Central memory CD4-positive, alpha-beta T cell (primary cell): ENCODE data around the gene CREBL2.
"Not testable (repeated sequence)": the region's sequence is repeated elsewhere in the genome, so short reads cannot be mapped to it uniquely, and the experiment has no call there.

Experiments
- DNase-seq: peaks from one replicate; pipeline ENCODE4 v3.0.0; 2022
- total RNA-seq, 3 experiments: gene quantifications; one replicate each; lab custom pipeline; 2026; lab: John Stamatoyannopoulos, UW

The CREBL2 gene, protein sequence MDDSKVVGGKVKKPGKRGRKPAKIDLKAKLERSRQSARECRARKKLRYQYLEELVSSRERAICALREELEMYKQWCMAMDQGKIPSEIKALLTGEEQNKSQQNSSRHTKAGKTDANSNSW
- total RNA-seq = 63.9 to 151 (median 69.3) reads per million in 3 experiments

DNA sequence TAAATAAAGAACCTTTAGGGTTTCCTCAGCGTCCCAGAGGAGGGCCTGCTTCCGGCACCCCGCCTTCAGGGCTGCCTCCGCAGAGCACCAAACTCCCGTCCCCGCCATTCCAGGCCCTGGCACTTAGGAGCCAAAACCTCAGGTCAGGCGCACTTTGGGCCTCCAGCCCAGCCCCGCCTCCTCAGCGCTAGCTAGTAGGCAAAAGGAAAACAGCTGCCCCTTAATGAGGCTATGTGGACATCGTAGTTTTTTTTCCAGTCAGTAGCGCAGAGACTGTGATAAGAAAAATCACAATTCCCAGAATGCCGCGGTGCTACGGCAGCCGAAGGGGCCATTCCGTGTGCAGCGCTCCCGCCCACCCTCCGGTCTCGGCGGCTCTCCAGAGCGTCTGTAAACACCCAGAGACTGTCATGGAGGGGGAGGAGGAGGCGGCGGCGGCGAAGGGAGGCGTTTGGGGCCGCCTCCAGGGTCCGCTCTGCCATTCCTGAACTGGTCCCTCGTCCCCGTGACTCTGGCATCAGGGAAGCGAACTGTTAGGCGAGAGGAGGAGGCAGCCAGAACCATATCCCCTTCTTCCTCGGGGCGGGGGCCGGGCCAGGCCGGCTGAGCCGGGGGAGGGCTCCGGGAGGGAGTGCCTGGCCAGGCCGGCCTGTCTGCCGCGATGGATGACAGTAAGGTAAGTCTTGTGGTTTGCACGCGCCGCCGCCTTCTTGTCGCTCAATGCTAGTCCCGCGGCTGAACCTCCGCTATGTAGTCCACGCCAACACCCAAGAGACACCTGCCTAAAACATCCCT is at the start of gene CREBL2:
Gene CREBL2, plus strand, starts transcription at position 365 of the 795 bp plus-strand sequence. Its CDS starts 297 bp downstream, at position 662.
- DNase-seq = peak; percentile 89

DNA sequence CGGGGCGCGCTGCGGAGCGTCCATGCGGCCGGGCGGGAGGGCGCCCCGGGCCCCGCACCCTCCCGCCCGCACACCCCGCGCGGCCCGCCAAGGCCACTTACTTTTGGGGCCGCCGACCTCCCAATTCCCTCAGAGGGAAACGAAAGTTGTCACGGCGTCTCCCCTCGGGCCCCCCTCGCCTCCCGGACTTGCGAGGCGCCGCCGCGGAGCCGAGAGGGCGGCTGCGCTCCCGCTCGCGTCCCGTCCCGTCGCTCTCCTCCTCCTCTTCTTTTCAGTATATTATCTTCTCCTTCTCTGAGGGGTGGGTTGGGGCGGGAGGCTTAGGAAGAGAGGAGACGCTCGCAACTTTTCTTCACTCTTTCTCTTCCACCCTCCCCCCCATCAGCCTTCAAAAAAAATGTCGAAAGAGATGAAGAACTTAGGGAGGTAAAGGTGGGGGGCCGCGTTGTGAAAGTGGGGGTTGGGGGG is 49.6 kb upstream of the CREBL2 start:
- no peak for DNase-seq

DNA sequence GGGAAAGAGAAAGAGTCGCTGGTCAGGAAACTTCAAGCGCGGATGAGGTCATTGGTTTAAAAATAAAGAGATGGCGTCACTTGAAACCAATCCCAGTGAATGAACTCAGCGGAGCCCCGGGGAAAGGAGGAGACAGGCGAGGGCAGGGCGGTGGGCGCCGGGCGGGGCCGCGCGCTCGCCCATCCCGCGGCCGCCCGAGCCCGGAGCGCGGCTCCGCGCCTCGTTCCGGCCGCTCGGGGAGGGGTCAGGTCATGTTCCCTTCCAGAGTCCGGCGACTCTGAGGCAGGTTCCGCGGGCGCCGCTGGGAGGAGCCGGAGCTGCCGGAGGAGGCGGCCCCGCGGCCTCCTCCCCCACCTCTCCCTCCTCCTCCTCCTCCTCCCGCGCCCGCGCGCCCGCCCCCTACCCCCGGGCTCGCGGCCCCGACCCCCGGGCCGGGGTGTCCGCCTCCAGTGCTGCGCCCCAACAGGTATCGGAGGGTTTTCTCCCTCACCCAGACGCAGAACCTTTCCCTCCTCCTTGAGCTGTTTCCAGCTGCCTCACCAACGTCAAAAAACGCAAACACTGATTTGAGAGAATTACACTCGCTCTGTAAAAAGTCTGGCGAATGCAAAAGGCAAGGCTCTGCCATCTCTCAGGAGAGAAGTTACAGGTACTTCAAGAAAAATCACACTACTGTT is 49.0 kb upstream of the CREBL2 start, which contains the start of gene DUSP16:
Gene DUSP16, minus strand, starts transcription at position 279 of the 677 bp plus-strand sequence. CDS start 41,765 bp downstream, outside the sequence.
- peak; percentile 90 for DNase-seq

DNA sequence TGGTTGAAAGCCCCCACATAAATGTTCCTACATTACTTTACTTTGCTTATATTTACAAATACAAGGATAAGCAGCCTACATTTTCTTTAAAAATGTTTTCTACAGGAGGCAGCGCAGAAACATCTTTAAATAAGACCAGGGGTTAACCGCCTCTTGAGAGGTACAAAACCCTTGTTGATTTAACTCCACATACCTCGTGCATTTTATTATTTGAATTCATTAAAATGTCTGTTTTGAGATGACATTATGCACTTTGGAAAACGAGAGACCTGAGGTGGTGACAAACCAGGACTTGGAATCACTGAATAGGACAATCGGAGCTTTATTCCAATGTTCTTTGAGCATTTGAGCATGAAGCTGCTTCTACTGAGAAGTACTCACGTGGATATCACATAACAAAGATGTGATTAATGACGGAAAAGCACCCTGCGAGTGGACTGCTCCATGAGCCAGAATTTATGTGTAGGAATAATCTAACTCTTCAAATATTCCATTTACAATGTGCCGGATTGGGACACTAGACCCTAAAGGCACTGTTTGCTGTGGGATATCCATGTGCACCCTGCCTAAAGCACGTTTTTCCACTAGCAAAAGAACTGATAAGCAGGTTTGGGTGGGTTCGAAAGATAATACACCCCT is 48.3 kb upstream of the CREBL2 start:
- no peak for DNase-seq

DNA sequence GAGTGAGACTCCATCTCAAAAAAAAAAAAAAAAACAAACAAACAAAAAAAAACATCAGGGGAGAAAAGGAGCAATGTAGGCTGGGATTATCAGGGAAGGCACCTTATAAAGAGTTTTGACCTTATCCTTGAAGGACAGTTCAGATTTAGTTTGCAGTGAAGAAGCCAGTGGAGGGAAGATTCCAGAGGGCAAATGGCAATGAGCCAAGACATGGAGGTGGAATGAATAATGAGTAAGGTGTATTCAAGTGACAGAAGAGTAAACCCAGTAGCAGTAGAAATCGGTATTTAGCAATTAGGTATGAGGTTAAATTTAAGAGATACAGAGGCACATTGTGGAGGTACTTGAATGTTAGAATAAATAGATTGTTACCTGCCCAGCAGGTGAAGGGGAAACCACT is 46.8 kb upstream of the CREBL2 start:
- DNase-seq = no peak

DNA sequence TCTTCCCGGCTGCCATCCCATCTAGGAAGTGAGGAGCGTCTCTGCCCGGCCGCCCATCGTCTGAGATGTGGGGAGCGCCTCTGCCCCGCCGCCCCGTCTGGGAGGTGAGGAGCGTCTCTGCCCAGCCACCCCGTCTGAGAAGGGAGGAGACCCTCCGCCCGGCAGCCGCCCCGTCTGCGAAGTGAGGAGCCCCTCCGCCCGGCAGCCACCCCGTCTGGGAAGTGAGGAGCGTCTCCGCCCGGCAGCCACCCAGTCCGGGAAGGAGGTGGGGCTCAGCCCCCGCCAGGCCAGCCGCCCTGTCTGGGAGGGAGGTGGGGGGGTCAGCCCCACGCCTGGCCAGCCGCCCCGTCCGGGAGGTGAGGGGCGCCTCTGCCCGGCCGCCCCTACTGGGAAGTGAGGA is 45.7 kb upstream of the CREBL2 start:
- DNase-seq = not testable (repeated sequence)

DNA sequence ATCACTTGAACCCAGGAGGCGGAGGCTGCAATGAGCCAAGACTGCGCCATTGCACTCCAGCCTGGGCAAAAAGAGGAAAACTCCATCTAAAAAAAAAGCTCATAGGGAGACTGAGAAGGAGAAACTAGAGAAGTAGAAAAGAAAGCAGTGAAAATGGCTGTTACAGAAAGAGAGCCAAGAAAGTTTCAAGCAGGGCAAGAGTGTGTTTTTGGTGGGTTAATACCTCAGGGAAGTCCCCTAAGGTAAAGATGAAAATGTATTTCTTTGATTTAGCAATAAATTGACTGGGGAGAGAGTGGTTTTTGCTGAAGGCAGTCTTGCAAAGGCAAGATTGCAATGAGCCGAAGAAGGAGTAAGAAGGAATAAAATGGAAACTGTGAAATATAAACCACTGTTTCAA is 39.0 kb upstream of the CREBL2 start:
- no peak for DNase-seq

DNA sequence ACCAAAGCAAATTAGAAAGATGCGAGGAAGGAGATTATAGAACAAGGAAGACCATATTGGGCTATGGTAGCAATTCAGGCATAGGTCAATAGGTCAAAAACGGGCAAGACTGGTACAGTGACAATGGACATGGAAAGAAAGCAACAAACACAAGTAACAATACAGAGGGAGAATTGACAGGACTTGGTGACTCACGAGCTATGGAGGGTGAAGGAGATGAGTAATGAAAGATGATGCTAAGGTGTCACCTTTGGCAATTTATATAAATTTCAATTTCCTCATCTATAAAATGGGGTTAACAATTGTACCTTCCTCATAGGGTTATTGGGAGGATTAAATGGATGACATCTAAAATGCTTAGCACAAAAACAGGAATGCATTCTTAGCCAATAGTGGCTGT is 33.9 kb upstream of the CREBL2 start:
- no peak for DNase-seq

DNA sequence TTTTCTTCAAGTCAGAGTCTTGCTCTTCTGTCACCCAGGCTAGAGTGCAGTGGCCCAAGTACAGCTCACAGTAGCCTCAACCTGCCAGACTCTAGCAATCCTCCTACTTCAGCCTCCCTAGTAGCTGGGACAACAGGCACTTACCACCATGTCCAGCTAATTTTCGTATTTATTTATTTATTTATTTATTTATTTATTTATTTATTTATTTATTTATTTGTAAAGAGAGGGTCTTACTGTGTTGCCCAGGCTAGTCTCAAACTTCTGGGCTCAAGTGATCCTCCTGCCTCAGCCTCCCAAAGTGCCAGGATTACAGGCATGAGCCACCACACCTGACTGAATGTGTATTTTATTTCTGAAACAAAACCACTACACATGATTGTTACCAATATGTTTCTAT is 31.0 kb upstream of the CREBL2 start:
- DNase-seq = not testable (repeated sequence)

DNA sequence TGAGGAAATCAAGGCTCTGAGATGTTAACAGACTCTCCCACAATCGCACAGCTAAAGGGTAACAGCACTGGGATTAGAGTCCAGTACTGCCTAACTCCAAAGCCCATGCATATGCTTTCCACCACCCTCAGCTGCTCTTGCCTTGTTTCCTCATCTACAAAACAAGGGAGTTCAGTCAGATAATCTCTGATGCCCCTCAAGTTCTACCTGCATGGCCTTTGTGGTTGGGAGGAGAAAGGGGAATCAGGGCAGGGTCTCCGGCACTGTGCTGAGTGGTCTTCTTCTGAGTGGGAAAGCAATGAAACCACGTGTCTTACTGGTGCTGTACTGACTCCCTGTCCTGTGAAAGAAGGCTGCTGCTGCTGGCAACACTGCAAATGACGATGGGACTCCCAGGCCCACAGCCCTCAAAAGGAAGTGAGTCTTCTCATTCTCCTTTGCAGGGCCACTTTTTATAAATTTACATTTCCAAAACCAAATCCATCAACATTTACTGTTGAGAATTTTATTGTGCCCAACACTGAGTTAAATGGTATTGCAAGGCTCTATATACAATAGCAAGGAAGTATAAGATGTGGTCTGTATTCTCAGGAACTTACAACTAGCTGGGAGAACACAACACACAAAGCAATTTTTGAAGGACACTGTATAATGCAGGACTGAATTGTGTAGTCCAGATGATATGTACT is 29.3 kb upstream of the CREBL2 start:
- DNase-seq = no peak

DNA sequence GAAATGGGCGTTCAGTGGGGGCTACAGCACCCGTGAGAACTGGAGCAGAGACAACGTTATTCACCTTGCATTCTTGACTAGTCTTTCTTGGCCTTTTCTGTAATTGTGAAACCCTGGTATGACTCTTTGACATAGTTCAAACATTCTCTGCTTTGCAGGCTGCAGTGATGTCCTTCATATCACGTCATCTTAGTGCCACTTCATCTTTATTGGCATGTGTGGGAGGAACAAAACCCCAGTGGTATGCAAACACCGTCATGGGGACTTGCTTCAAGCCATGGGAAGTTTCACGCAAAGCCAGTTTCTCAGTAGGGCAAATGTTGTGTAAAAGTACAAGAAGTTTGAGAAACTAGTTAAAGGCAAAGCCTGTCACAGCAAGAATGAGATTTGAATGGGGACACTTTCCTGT is 28.8 kb upstream of the CREBL2 start:
- DNase-seq = no peak

DNA sequence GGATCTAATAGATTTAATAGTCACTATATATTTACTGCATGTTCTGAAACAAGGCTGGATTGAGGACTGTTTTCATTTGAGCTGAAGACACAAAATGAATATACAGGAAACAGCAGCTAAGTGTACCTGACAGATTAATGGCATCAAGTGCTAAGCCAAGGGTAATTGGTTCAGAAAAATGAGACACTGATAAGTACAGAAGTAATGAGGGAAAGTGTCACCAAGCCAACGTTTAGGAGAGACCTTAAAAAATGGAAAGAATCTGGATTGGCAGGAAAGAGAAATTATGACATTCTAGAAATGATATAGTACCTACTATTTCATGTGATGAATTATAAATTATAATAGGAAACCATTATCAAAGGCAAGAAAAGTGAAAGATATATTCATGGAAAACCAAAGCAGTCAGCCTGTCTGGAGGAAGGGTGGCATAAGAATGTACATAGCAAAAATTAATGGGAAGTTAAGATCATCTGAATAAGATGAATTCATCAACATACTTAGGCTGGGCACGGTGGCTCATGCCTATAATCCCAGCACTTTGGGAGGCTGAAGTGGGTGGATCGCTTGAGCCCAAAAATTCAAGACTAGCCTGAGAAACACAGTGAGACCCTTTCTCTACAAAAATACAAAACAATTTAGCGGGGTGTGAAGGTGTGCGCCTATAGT is 28.0 kb upstream of the CREBL2 start:
- DNase-seq = no peak

DNA sequence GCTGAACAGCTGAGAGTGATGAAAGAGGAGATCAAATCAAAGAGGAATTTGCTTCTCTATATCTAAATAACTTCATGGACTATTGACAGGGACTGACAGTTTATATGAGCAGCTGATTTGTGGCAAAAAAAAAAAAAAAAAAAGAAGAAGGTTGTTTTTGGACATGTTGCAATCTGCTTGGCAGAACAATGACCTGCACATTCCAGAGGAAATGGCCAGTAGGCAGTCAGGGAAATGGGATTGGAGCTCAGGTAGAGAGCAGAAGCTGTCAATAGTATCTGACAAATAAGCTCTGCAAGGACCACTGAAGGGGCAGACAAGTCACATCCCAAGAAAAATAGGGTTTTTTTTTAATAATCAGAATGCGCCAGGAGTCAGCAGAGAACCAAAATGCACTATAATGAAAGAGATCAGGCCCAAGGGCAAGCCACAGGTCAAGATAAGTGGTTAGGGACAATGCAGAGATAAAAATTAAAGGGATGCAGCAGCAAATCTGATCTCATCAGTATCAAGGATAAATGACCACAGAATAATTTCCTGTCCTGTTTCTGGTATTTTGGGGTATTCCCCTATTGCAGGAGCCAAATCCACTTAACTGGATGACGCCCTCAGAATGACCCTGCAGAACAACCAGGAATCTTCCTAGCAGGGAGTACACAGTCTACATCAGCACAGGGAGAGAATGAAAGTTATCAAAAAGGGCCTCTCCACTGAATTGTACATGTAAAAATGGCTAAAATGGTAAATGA is 26.4 kb upstream of the CREBL2 start:
- DNase-seq = no peak

DNA sequence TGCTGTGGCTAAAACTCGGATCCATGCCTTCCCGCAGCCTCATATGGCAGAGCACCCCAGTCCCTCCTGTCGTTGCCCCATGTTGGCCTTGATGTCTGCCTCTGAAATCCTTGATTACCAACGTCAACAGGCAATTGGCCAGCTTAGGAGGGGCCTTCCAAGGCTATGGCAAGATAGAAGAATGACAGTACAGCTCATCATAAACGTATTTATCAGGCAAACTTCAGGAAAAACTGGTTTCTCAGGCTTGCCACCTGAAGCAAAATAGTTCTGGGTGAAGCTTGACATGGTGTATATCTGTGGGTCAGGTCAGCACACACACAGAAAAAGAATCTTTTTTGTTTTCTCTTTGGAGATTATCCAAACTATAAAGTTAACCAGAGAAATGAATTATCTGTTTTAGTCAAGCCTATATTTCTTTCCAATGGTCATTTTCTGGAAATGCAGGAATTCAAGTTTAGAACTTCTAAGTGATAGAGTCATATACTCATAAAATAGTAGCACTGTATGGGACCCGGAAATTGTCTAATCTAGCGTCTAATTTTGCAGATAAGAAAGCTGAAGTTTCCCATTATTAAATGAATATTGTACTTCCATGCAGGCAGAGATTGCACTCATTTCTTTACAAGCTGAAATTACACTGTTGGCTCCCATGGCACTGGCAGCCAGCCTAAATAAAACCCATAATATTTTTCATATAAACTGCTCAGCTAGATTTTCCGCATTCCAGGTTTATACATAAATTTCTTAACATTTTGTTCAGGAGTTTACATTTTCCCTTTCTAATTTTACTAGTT is 24.6 kb upstream of the CREBL2 start:
- no peak for DNase-seq

DNA sequence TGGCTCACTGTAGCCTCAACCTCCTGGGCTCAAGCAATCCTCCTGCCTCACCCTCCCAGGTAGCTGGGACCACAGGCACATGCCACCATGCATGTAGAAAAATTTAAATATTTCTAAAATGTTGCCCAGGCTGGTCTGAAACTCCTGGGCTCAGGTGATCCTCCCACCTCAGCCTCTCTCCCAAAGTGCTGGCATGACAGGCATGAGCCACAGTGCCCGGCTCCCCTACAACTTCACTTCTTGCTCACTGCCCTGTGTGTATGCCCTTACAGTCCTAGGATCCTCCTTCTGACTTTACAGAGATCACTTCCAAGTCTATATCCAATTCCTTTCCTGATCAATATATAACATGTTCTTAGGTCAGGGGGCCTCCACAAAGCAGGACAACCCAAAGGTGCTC is 23.8 kb upstream of the CREBL2 start:
- no peak for DNase-seq

DNA sequence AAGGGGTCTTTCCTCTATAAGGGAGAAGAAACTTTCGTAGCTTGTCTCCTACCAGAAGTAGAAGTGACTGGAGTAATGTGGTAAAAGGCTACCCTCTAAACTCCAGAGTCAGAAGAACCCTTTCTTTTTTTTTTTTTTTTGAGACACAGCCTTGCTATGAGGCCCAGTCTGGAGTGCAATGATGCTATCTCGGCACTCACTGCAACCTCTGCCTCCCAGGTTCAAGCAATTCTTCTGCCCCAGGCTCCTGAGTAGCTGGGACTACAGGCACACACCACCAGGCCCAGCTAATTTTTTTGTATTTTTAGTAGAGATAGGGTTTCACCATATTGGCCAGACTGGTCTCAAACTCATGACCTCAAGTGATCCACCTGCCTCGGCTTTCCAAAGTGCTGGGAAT is 23.2 kb upstream of the CREBL2 start:
- DNase-seq = not testable (repeated sequence)

DNA sequence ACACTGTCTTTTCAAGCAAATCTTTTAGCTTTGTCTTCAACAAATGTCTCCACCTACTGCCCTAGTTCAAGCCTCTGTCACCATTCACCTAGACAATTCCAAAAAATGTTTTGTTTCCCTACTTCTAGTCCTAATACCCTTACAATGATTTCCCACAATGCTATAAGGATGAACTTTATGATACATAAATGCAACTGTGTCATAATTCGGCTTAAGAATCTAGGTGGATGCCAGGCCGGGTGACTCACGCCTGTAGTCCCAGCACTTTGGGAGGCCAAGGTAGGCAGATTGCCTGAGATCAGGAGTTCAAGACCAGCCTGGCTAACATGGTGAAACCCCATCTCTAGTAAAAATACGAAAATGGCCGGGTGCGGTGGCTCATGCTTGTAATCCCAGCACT is 20.7 kb upstream of the CREBL2 start:
- DNase-seq = no peak

DNA sequence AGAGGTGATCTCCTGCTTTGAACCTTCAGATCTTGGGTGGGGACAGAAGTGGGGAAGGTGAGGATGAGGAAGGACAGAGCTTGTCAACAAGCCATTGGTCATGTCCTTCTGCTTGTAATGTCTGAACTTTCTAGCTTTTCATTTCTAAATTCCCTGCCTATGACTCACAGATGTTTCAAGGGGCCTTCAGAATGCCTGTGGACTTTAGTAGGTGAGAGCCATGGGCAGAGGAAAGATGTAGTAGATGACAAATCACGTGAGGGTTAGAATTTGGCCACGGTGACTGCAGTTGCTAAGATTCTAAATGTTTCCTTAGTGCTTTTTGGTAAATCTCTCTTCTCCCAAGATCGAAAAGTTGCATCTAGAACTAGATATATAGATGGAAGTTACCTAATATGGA is 18.7 kb upstream of the CREBL2 start:
- DNase-seq = no peak

DNA sequence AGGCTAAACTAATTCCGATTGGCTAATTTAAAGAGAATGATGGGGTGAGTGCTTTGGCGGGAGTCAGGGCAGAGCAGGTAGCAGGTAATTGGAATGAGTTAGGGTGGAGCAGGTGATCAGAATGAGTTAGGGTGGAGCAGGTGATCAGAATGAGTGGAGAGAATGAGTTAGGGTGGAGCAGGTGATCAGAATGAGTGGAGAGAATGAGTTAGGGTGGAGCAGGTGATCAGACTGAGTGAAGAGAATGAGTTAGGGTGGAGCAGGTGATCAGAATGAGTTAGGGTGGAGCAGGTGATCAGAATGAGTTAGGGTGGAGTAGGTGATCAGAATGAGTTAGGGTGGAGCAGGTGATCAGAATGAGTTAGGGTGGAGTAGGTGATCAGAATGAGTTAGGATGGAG is 15.7 kb upstream of the CREBL2 start:
- not testable (repeated sequence) for DNase-seq

DNA sequence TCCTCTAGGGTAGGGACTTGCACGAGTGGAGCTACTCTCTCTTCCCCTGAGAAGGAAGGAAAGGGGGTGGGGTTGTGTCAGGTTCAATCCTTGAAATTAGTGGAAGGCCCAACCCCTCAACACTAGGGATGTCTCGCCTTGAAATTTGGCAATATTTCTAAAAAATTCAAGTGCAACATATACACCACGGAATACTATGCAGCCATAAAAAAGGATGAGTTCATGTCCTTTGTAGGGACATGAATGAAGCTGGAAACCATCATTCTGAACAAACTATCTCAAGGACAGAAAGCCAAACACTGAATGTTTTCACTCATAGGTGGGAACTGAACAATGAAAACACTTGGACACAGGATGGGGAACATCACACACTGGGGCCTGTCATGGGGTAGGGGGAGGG is 15.1 kb upstream of the CREBL2 start:
- not testable (repeated sequence) for DNase-seq
